GM12878 (cell line): ENCODE results near the gene IFT88. TPM values are rescaled to one million over a fixed set of nuclear protein-coding genes. Genes with fewer than 3 reads are reported as not detected.

Experiments used
- ATAC-seq: fragments of 200-7000 bp; cut with Tn5 transposase; 3 replicates; pipeline ENCODE4 v1.9.1; 2020; ENCODE audit warnings: mild to moderate bottlenecking, moderate library complexity
- BruUV-seq: library from RNA; stranded (reverse); fragments of 400-500 nt; replicated peaks from 2 replicates; lab custom pipeline; 2021; lab: Mats Ljungman, UMichigan
- CTCF ChIA-PET: fragments of 300-600 bp; sonication (Branson Sonifier 250); formaldehyde crosslinking; extraction: SDS; loops from one replicate; lab custom pipeline; 2021; ENCODE audit warnings: inconsistent platforms; lab: Yijun Ruan, JAX
- POLR2A ChIA-PET: fragments of 350-600 bp; formaldehyde crosslinking; extraction: SDS; loops from one replicate; lab custom pipeline; 2021; ENCODE audit warnings: inconsistent platforms; lab: Charles Lee
- RAD21 ChIA-PET: fragments of 300-600 bp; sonication (Branson Sonifier 250); formaldehyde crosslinking; loops from one replicate; lab custom pipeline; 2023; ENCODE audit warnings: antibody characterized with exemption; ENCODE audit not compliant: unreplicated experiment; lab: Charles Lee
- SMC1A ChIA-PET: fragments of 300-600 bp; sonication (Branson Sonifier 250); formaldehyde crosslinking; loops from one replicate; lab custom pipeline; 2023; ENCODE audit not compliant: unreplicated experiment, uncharacterized antibody; lab: Charles Lee
- DNase-seq: peaks from one replicate; pipeline ENCODE4 v3.0.0-alpha.2; 2011; ENCODE audit warnings: low read depth, low spot score
- FAIRE-seq: peaks from 3 replicates; lab custom pipeline; 2011; peaks lifted over from hg19 to GRCh38; lab: Jason Lieb, UNC
- H2AFZ ChIP-seq: 2 replicates; pipeline ENCODE4 v1.6.0; 2011; ENCODE audit warnings: low read depth, low read length, control low read depth; ENCODE audit not compliant: control insufficient read depth
- H3K27ac ChIP-seq: 2 replicates; pipeline ENCODE4 v1.5.1; 2011; ENCODE audit warnings: control low read depth; ENCODE audit not compliant: control insufficient read depth, insufficient read depth
- H3K27me3 ChIP-seq, 2 experiments: replicated peaks in 1 of 2; 2 replicates each; pipeline versions ENCODE4 v1.6.0 to v1.6.1; 2011; ENCODE audit warnings: low read length in 1 of 2; ENCODE audit not compliant: control insufficient read depth in 2 of 2, insufficient read depth in 2 of 2
- H3K36me3 ChIP-seq, 2 experiments: 2 replicates each; pipeline ENCODE4 v1.5.1; 2011; ENCODE audit warnings: low read length in 1 of 2; ENCODE audit not compliant: control insufficient read depth in 2 of 2, insufficient read depth in 2 of 2
- H3K4me1 ChIP-seq: 2 replicates; pipeline ENCODE4 v1.6.1; 2011; ENCODE audit warnings: mild to moderate bottlenecking, low read length, moderate library complexity, mixed read lengths; ENCODE audit not compliant: control insufficient read depth, insufficient read depth
- H3K4me2 ChIP-seq: 2 replicates; pipeline ENCODE4 v1.6.0; 2011; ENCODE audit warnings: control low read depth; ENCODE audit not compliant: control insufficient read depth, insufficient read depth
- H3K4me3 ChIP-seq: fragments of 200-600 bp; sonication (generic); 2 replicates; pipeline ENCODE4 v1.5.1; 2016
- H3K79me2 ChIP-seq: 2 replicates; pipeline ENCODE4 v1.6.0; 2011; ENCODE audit warnings: low read length; ENCODE audit not compliant: control insufficient read depth, insufficient read depth
- H3K9ac ChIP-seq: 2 replicates; pipeline ENCODE4 v1.8.0; 2011; ENCODE audit warnings: low read length, control low read depth, mixed read lengths; ENCODE audit not compliant: control insufficient read depth, insufficient read depth
- H3K9me3 ChIP-seq: replicated peaks from 3 replicates; pipeline ENCODE4 v1.5.1; 2011; ENCODE audit warnings: mild to moderate bottlenecking, low read length; ENCODE audit not compliant: control insufficient read depth, insufficient read depth
- H4K20me1 ChIP-seq: 2 replicates; pipeline ENCODE4 v1.6.0; 2011; ENCODE audit not compliant: control insufficient read depth, insufficient read depth
- BACH1 ChIP-seq: fragments of 450-650 bp; IDR thresholded peaks from 2 replicates; pipeline ENCODE4 v1.6.1; 2017; ENCODE audit warnings: mild to moderate bottlenecking, borderline replicate concordance
- CBFB ChIP-seq: IDR thresholded peaks from 2 replicates; pipeline ENCODE4 v1.6.1; 2016; ENCODE audit warnings: antibody characterized with exemption, low read depth
- CBX5 ChIP-seq: sonication (generic); IDR thresholded peaks from 2 replicates; pipeline ENCODE4 v1.6.1; 2016; ENCODE audit warnings: low read depth, moderate library complexity, mild to moderate bottlenecking, inconsistent platforms
- EGR1 ChIP-seq, 2 experiments: IDR thresholded peaks; 1 replicate in 1 of 2; 2 replicates in 1 of 2; pipeline ENCODE4 v1.6.1; 2011 to 2012; ENCODE audit warnings: low read depth in 2 of 2, low read length in 2 of 2, borderline replicate concordance in 1 of 2, mild to moderate bottlenecking in 1 of 2, moderate library complexity in 1 of 2
- FOXM1 ChIP-seq: IDR thresholded peaks from 2 replicates; pipeline ENCODE4 v1.6.1; 2012; ENCODE audit warnings: low read depth, mild to moderate bottlenecking, inconsistent platforms, low read length, moderate library complexity
- LARP7 ChIP-seq: fragments of 450-650 bp; IDR thresholded peaks from 2 replicates; pipeline ENCODE4 v1.6.1; 2017; ENCODE audit warnings: mild to moderate bottlenecking
- NR2F1 ChIP-seq: fragments of 450-650 bp; conservative IDR thresholded peaks from 2 replicates; pipeline ENCODE4 v1.6.1; 2017; ENCODE audit warnings: mild to moderate bottlenecking
- PAX8 ChIP-seq: fragments of 450-650 bp; IDR thresholded peaks from 2 replicates; pipeline ENCODE4 v1.6.1; 2017; ENCODE audit warnings: mild to moderate bottlenecking, moderate library complexity
- POLR2AphosphoS2 ChIP-seq: IDR thresholded peaks from 2 replicates; pipeline ENCODE4 v1.6.1; 2011; ENCODE audit warnings: low read depth, mild to moderate bottlenecking, low read length, improper control_type of control experiment, moderate library complexity
- POLR2AphosphoS5 ChIP-seq: IDR thresholded peaks from 2 replicates; pipeline ENCODE4 v1.6.1; 2011; ENCODE audit warnings: mild to moderate bottlenecking, low read length, inconsistent platforms
- RAD51 ChIP-seq: fragments of 450-650 bp; IDR thresholded peaks from 2 replicates; pipeline ENCODE4 v1.6.1; 2016; ENCODE audit warnings: moderate library complexity, mild to moderate bottlenecking, inconsistent platforms
- SP1 ChIP-seq: IDR thresholded peaks from one replicate; pipeline ENCODE4 v1.6.1; 2011; ENCODE audit warnings: low read depth, low read length
- YBX1 ChIP-seq: fragments of 450-650 bp; IDR thresholded peaks from 2 replicates; pipeline ENCODE4 v1.6.1; 2016; ENCODE audit warnings: antibody characterized with exemption
- ZBED1 ChIP-seq: IDR thresholded peaks from 2 replicates; pipeline ENCODE4 v1.6.1; 2016; ENCODE audit warnings: borderline replicate concordance
- ZNF384 ChIP-seq: IDR thresholded peaks from 2 replicates; pipeline ENCODE4 v1.6.1; 2012; ENCODE audit warnings: low read depth, mild to moderate bottlenecking, low read length, improper control_type of control experiment, borderline replicate concordance
- WGBS: methylation state at CpG from one replicate; pipeline ENCODE4 v1.1.6; 2016; ENCODE audit warnings: low lambda C conversion rate; ENCODE audit not compliant: insufficient replicate concordance, insufficient coverage; ENCODE audit errors: missing lambda C conversion rate; 5-methylcytosine and 5-hydroxymethylcytosine counted together
- in situ Hi-C: fragments of 300-500 bp; cut with MboI; formaldehyde crosslinking; loops from 9 replicates; pipeline ENCODE4 v1.14.3; 2018; ENCODE audit warnings: mixed read lengths
- intact Hi-C: fragments of 100-400 bp; cut with micrococcal nuclease; formaldehyde crosslinking; loops from one replicate; pipeline ENCODE4 v1.14.2; 2022; ENCODE audit not compliant: unreplicated experiment
- polyA plus RNA-seq, 11 experiments: library from polyadenylated mRNA; depleted of rRNA in 4 of 11; unstranded in 6 of 11; stranded (reverse) in 5 of 11; fragments of >200 nt; fragmentation: Nextera tagmentation in 4 of 11; fragmentation: Illumina TruSeq in 1 of 11; extraction: Ambion mirVana in 4 of 11; extraction: Trizol in 1 of 11; gene quantifications; 1 replicate in 1 of 11; 2 replicates in 10 of 11; pipeline versions ENCODE4 v1.2.1 to v1.2.3, GENCODE V29; 2011 to 2016; ENCODE audit warnings: inconsistent platforms in 2 of 11, missing spikeins in 2 of 11, low read depth in 1 of 11
- total RNA-seq, 4 experiments: library from RNA; depleted of rRNA in 3 of 4; stranded (reverse); fragments of >200 nt in 3 of 4; fragmentation: Illumina TruSeq in 1 of 4; extraction: Trizol in 1 of 4; gene quantifications; 2 replicates each; pipeline versions ENCODE4 v1.2.1 to v1.2.3, GENCODE V29; 2013 to 2021
- TF ChIP-seq, protein P1 (sequence below): IDR thresholded peaks from 2 replicates; pipeline ENCODE4 v1.6.1; 2011; ENCODE audit warnings: borderline replicate concordance, low read depth, mild to moderate bottlenecking, moderate library complexity, low read length; ENCODE audit not compliant: insufficient read depth, poor library complexity, severe bottlenecking
- TF ChIP-seq, protein P2 (sequence below): IDR thresholded peaks from 2 replicates; pipeline ENCODE4 v1.6.1; 2012; ENCODE audit warnings: mild to moderate bottlenecking, low read depth, low read length

Gene IFT88
- total and polyA plus RNA-seq, 10 of the 15 experiments (the other 5 are each of a cell fraction or from before 2014, with no cell fraction given), result 2.9 to 5.6 (median 4.1) TPM

DNA sequence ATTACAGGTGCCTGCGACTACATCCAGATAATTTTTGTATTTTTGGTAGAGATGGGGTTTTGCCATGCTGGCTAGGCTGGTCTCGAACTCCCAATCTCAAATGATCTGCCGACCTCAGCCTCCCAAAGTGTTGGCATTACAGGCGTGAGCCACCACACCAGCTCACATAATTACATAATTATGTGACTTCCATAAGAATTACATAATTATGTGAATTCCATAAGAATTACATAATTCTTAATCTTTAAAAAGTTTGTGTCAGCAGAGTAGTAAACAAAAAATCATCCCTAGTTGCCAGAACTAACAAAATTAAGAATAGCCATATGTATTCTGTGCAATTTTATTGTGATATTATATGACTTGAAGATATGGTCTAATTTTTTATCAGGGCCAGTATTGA lies 25.6 kb downstream of the IFT88 start (continued):
- TF ChIP-seq PAX8 (no peak), FOXM1 (no peak), RAD51 (no peak), EGR1 (IDR thresholded peaks at IDR 0.05; ENCODE audit: borderline replicate concordance in 1 of 2, low read depth in 2 of 2, low read length in 2 of 2) (no peak), NR2F1 (no peak)

DNA sequence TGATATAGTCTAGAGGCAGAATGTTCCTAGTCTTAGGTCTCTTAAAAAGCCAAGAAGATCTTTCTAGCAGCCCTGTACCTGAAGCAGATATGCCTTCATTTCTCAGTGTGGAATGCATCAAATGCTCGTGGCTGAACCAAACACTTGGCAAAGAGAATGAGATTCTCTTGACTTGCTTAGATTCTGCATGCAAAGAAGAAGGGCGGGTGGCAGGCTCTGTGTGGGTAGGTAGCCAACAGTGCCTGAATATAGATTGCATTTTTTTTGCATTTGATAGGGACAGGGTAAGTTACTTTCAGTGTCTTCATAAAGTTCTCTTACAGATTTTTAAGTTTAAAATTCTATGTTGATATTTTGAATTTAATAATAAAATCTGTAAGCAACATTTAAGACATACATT lies 27.3 kb downstream of the IFT88 start:
- H3K4me2 ChIP-seq, result no peak overlapping the region
- H3K4me1 ChIP-seq, result no peaks in the 10 kb centered on the region
- in situ Hi-C loops, result no loop called here
- no peaks in the 10 kb centered on the region for H3K36me3 ChIP-seq
- ChIA-PET RAD21 (no interaction called here), SMC1A (no interaction called here), POLR2A (no interaction called here), CTCF (no interaction called here)
- H3K27ac ChIP-seq, result no peak overlapping the region
- FAIRE-seq (no peak), ATAC-seq (no peak), DNase-seq (no peak)
- no TSS peak for BruUV-seq
- H3K9ac ChIP-seq, result no peak overlapping the region
- H4K20me1 ChIP-seq, result no peaks in the 10 kb centered on the region
- H2AFZ ChIP-seq, result no peak overlapping the region
- H3K27me3 ChIP-seq, result no peaks in the 10 kb centered on the region
- intact Hi-C loops, result no loop called here
- TF ChIP-seq POLR2AphosphoS2 (no peak), BACH1 (no peak), SP1 (no peak), CBFB (no peak), LARP7 (no peak), POLR2AphosphoS5 (no peak), ZBED1 (no peak), CBX5 (no peak), ZNF384 (no peak), YBX1 (no peak)
- TF ChIP-seq, protein P1, sequence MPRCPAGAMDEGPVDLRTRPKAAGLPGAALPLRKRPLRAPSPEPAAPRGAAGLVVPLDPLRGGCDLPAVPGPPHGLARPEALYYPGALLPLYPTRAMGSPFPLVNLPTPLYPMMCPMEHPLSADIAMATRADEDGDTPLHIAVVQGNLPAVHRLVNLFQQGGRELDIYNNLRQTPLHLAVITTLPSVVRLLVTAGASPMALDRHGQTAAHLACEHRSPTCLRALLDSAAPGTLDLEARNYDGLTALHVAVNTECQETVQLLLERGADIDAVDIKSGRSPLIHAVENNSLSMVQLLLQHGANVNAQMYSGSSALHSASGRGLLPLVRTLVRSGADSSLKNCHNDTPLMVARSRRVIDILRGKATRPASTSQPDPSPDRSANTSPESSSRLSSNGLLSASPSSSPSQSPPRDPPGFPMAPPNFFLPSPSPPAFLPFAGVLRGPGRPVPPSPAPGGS, result no peak
- TF ChIP-seq, protein P2, sequence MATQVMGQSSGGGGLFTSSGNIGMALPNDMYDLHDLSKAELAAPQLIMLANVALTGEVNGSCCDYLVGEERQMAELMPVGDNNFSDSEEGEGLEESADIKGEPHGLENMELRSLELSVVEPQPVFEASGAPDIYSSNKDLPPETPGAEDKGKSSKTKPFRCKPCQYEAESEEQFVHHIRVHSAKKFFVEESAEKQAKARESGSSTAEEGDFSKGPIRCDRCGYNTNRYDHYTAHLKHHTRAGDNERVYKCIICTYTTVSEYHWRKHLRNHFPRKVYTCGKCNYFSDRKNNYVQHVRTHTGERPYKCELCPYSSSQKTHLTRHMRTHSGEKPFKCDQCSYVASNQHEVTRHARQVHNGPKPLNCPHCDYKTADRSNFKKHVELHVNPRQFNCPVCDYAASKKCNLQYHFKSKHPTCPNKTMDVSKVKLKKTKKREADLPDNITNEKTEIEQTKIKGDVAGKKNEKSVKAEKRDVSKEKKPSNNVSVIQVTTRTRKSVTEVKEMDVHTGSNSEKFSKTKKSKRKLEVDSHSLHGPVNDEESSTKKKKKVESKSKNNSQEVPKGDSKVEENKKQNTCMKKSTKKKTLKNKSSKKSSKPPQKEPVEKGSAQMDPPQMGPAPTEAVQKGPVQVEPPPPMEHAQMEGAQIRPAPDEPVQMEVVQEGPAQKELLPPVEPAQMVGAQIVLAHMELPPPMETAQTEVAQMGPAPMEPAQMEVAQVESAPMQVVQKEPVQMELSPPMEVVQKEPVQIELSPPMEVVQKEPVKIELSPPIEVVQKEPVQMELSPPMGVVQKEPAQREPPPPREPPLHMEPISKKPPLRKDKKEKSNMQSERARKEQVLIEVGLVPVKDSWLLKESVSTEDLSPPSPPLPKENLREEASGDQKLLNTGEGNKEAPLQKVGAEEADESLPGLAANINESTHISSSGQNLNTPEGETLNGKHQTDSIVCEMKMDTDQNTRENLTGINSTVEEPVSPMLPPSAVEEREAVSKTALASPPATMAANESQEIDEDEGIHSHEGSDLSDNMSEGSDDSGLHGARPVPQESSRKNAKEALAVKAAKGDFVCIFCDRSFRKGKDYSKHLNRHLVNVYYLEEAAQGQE, result no peak
- 47% methylated on average over 2 of the region's 2 CpGs for WGBS
- H3K9me3 ChIP-seq, result no peaks in the 10 kb centered on the region
- no peak overlapping the region for H3K4me3 ChIP-seq
- no peaks in the 10 kb centered on the region for H3K79me2 ChIP-seq
